Smooth muscle cell (in vitro differentiated cells): ENCODE data around the gene GMPR2. TPM values are rescaled to one million over a fixed set of nuclear protein-coding genes. Genes with fewer than 3 reads are reported as not detected.

Experiments used
- DNase-seq: peaks from one replicate; lab custom pipeline; 2025; ENCODE audit not compliant: unreplicated experiment; lab: John Stamatoyannopoulos, UW
- H2AFZ ChIP-seq: fragments of 200-600 bp; sonication (generic); 2 replicates; pipeline ENCODE4 v1.6.0; 2016; ENCODE audit warnings: antibody characterized with exemption, low read depth, mild to moderate bottlenecking
- H3F3A ChIP-seq: fragments of 200-600 bp; sonication (generic); 2 replicates; pipeline ENCODE4 v1.6.0; 2017; ENCODE audit warnings: antibody characterized with exemption, low read depth
- H3K27ac ChIP-seq: fragments of 200-600 bp; sonication (generic); 2 replicates; pipeline ENCODE4 v1.5.1; 2016; ENCODE audit warnings: low read depth, mild to moderate bottlenecking
- H3K27me3 ChIP-seq: fragments of 200-600 bp; sonication (generic); 2 replicates; pipeline ENCODE4 v1.6.1; 2016; ENCODE audit warnings: low read depth, mild to moderate bottlenecking
- H3K36me3 ChIP-seq: fragments of 200-600 bp; sonication (generic); 2 replicates; pipeline ENCODE4 v1.5.1; 2016; ENCODE audit warnings: low read depth
- H3K4me1 ChIP-seq: fragments of 200-600 bp; sonication (generic); 2 replicates; pipeline ENCODE4 v1.5.1; 2016; ENCODE audit warnings: low read depth
- H3K4me2 ChIP-seq: fragments of 200-600 bp; sonication (generic); 2 replicates; pipeline ENCODE4 v1.6.0; 2016; ENCODE audit warnings: mild to moderate bottlenecking
- H3K4me3 ChIP-seq: fragments of 200-600 bp; sonication (generic); 2 replicates; pipeline ENCODE4 v1.5.1; 2016; ENCODE audit warnings: mild to moderate bottlenecking
- H3K79me2 ChIP-seq: fragments of 200-600 bp; sonication (generic); 2 replicates; pipeline ENCODE4 v1.6.0; 2016; ENCODE audit warnings: low read depth, mild to moderate bottlenecking
- H3K9ac ChIP-seq: fragments of 200-600 bp; sonication (generic); 2 replicates; pipeline ENCODE4 v1.6.0; 2016; ENCODE audit warnings: low read depth
- H3K9me3 ChIP-seq: fragments of 200-600 bp; sonication (generic); replicated peaks from 2 replicates; pipeline ENCODE4 v1.5.1; 2016; ENCODE audit warnings: low read depth
- H4K20me1 ChIP-seq: fragments of 200-600 bp; sonication (generic); 2 replicates; pipeline ENCODE4 v1.6.0; 2016; ENCODE audit warnings: low read depth
- CTCF ChIP-seq: fragments of 200-600 bp; sonication (generic); IDR thresholded peaks from 2 replicates; pipeline ENCODE4 v1.5.1; 2017; ENCODE audit warnings: borderline replicate concordance, mild to moderate bottlenecking, antibody characterized with exemption; ENCODE audit not compliant: insufficient read depth, poor library complexity, severe bottlenecking
- WGBS: methylation state at CpG from one replicate; pipeline ENCODE4 v1.1.7; 2016; ENCODE audit warnings: low lambda C conversion rate; 5-methylcytosine and 5-hydroxymethylcytosine counted together
- polyA plus RNA-seq: library from polyadenylated mRNA; unstranded; fragments of >200 nt; fragmentation: Nextera tagmentation; extraction: Ambion mirVana; gene quantifications from 2 replicates; pipeline ENCODE4 v1.2.1, GENCODE V29; 2016
- total RNA-seq: library from RNA; depleted of rRNA; stranded (reverse); fragments of >200 nt; gene quantifications from 2 replicates; pipeline ENCODE4 v1.2.3, GENCODE V29; 2014

Gene GMPR2
- total and polyA plus RNA-seq, 2 experiments from 2014 or later: 43.4 to 65.0 TPM

- H3K9ac ChIP-seq: no peak overlapping the region
- TF ChIP-seq CTCF: no peak
Measured at GRCh38 chr14:24269910-24270536, 37.3 kb downstream of the GMPR2 start.

GRCh38 chr14:24270537-24271133 lies 37.9 kb downstream of the GMPR2 start:
- H3K27ac ChIP-seq: peak overlapping the region; percentile 90
- peak overlapping the region; percentile 94 for H2AFZ ChIP-seq
- no peaks in the 10 kb centered on the region for H3K36me3 ChIP-seq
- no peaks in the 10 kb centered on the region for H3K4me1 ChIP-seq
- H3K4me2 ChIP-seq: peak overlapping the region; percentile 97
- peak overlapping the region; percentile 95 for H3K4me3 ChIP-seq
- no peaks in the 10 kb centered on the region for H3K9me3 ChIP-seq
- peak overlapping the region; percentile 98 for H3K9ac ChIP-seq
- WGBS: 29% methylated on average over 13 of the region's 13 CpGs
- H3F3A ChIP-seq: no peaks in the 10 kb centered on the region
- TF ChIP-seq CTCF: no peak
- H4K20me1 ChIP-seq: no peaks in the 10 kb centered on the region
- no peaks in the 10 kb centered on the region for H3K27me3 ChIP-seq
- DNase-seq: no peak
- no peaks in the 10 kb centered on the region for H3K79me2 ChIP-seq

More at GRCh38 chr14:24269910-24270536, 37.3 kb downstream of the GMPR2 start:
- no peaks in the 10 kb centered on the region for H3K36me3 ChIP-seq
- H3K4me1 ChIP-seq: no peaks in the 10 kb centered on the region
- no peaks in the 10 kb centered on the region for H3K9me3 ChIP-seq
- no peaks in the 10 kb centered on the region for H3K27me3 ChIP-seq
- H3K4me3 ChIP-seq: no peak overlapping the region
- no peak overlapping the region for H3K27ac ChIP-seq
- H3K79me2 ChIP-seq: no peaks in the 10 kb centered on the region
- H4K20me1 ChIP-seq: no peaks in the 10 kb centered on the region
- H3K4me2 ChIP-seq: no peak overlapping the region
- DNase-seq: no peak
- H3F3A ChIP-seq: no peaks in the 10 kb centered on the region
- no peak overlapping the region for H2AFZ ChIP-seq
- WGBS: 95% methylated on average over 14 of the region's 14 CpGs

- no peaks in the 10 kb centered on the region for H3K36me3 ChIP-seq
- H3K4me2 ChIP-seq: peak within 1 kb of the TSS; percentile 97
- peak; percentile 42 for DNase-seq
- no peaks in the 10 kb centered on the region for H3K79me2 ChIP-seq
- H3K9ac ChIP-seq: peak within 1 kb of the TSS; percentile 98
- no peaks in the 10 kb centered on the region for H3K27me3 ChIP-seq
- 1% methylated on average over 55 of the region's 61 CpGs for WGBS
- no peaks in the 10 kb centered on the region for H3K4me1 ChIP-seq
- H4K20me1 ChIP-seq: no peaks in the 10 kb centered on the region
- H3K27ac ChIP-seq: peak within 1 kb of the TSS; percentile 90
- peak; percentile 64 for TF ChIP-seq CTCF
- peak within 1 kb of the TSS; percentile 94 for H2AFZ ChIP-seq
- H3K4me3 ChIP-seq: peak within 1 kb of the TSS; percentile 95
- H3K9me3 ChIP-seq: no peaks in the 10 kb centered on the region
- H3F3A ChIP-seq: no peaks in the 10 kb centered on the region
Measured at GRCh38 chr14:24271134-24271833, 38.6 kb downstream of the GMPR2 start, which contains the start of gene RABGGTA. Gene RABGGTA (minus strand): TSS chr14:24271597. CDS start chr14:24271115, 482 bp downstream.
